Neural cell (in vitro differentiated cells): ENCODE results near the gene HUS1.

Experiments used
- EP300 ChIP-seq: fragments of 450-650 bp; conservative IDR thresholded peaks from 2 replicates; pipeline ENCODE4 v1.6.1; 2014; ENCODE audit warnings: antibody characterized with exemption, mild to moderate bottlenecking, moderate library complexity; ENCODE audit not compliant: poor library complexity, severe bottlenecking
- EZH2 ChIP-seq: fragments of 200-600, 300-800 bp; shearing (Covaris generic), sonication (generic); IDR thresholded peaks from 2 replicates; pipeline ENCODE4 v1.6.1; 2014; ENCODE audit warnings: antibody characterized with exemption, low read length, borderline replicate concordance, mild to moderate bottlenecking; ENCODE audit not compliant: insufficient read depth, poor library complexity, severe bottlenecking
- MXI1 ChIP-seq: fragments of 450-650 bp; conservative IDR thresholded peaks from 2 replicates; pipeline ENCODE4 v1.6.1; 2014; ENCODE audit warnings: antibody characterized with exemption, mild to moderate bottlenecking; ENCODE audit not compliant: poor library complexity, severe bottlenecking
- POLR2AphosphoS5 ChIP-seq: IDR thresholded peaks from 2 replicates; pipeline ENCODE4 v1.6.1; 2012
- RAD21 ChIP-seq: fragments of 450-650 bp; conservative IDR thresholded peaks from 2 replicates; pipeline ENCODE4 v1.6.1; 2014; ENCODE audit warnings: antibody characterized with exemption, mild to moderate bottlenecking, moderate library complexity
- REST ChIP-seq: IDR thresholded peaks from 2 replicates; pipeline ENCODE4 v1.6.1; 2012; ENCODE audit warnings: borderline replicate concordance
- SMC3 ChIP-seq: fragments of 450-650 bp; conservative IDR thresholded peaks from 2 replicates; pipeline ENCODE4 v1.6.1; 2014; ENCODE audit warnings: antibody characterized with exemption, mild to moderate bottlenecking, moderate library complexity; ENCODE audit not compliant: poor library complexity
- TAF1 ChIP-seq: IDR thresholded peaks from 2 replicates; pipeline ENCODE4 v1.6.1; 2012; ENCODE audit warnings: low read depth
- TF ChIP-seq, protein P1 (sequence below): fragments of 450-650 bp; IDR thresholded peaks from 2 replicates; pipeline ENCODE4 v1.5.1; 2014; ENCODE audit warnings: antibody characterized with exemption, mild to moderate bottlenecking, moderate library complexity; ENCODE audit not compliant: poor library complexity, severe bottlenecking

DNA sequence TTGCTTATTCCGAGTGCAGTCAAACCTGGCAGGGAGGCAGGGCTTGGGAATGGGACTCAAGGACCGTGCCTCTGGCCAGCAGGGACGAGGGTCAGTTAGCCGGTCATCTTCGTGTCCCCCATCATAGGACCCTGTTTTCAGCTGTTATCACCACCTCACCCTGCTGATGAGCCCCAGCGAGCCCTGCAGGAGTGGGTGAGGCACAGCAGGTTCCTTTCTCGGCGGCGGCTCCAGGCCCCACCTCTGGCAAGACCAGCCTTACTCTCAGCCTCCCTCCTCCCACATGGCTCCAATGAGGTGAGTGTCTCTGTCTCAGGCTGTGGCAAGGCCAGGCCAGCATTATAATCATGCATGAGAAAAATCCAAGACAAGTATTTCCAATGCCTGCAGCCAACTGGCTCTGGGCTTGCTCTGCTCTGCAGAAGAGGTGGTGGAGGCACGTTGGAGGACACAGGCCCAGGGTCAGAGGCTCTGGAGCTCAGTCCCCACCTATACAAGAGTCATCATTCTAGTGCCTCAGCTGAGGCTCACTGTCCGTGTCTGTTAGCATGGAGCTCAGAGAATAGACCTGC is 46.9 kb downstream of the HUS1 start:
- TF ChIP-seq, protein P1, sequence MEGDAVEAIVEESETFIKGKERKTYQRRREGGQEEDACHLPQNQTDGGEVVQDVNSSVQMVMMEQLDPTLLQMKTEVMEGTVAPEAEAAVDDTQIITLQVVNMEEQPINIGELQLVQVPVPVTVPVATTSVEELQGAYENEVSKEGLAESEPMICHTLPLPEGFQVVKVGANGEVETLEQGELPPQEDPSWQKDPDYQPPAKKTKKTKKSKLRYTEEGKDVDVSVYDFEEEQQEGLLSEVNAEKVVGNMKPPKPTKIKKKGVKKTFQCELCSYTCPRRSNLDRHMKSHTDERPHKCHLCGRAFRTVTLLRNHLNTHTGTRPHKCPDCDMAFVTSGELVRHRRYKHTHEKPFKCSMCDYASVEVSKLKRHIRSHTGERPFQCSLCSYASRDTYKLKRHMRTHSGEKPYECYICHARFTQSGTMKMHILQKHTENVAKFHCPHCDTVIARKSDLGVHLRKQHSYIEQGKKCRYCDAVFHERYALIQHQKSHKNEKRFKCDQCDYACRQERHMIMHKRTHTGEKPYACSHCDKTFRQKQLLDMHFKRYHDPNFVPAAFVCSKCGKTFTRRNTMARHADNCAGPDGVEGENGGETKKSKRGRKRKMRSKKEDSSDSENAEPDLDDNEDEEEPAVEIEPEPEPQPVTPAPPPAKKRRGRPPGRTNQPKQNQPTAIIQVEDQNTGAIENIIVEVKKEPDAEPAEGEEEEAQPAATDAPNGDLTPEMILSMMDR: no peak
- TF ChIP-seq TAF1 (no peak), POLR2AphosphoS5 (no peak), MXI1 (no peak), EP300 (no peak), EZH2 (no peak), REST (no peak), RAD21 (no peak), SMC3 (no peak)
